ENCODE results near the gene PDCD1. TPM values are rescaled to one million over a fixed set of nuclear protein-coding genes. Genes with fewer than 3 reads are reported as not detected.

The PDCD1 gene
- total RNA-seq, 1 donor = not detected

DNA sequence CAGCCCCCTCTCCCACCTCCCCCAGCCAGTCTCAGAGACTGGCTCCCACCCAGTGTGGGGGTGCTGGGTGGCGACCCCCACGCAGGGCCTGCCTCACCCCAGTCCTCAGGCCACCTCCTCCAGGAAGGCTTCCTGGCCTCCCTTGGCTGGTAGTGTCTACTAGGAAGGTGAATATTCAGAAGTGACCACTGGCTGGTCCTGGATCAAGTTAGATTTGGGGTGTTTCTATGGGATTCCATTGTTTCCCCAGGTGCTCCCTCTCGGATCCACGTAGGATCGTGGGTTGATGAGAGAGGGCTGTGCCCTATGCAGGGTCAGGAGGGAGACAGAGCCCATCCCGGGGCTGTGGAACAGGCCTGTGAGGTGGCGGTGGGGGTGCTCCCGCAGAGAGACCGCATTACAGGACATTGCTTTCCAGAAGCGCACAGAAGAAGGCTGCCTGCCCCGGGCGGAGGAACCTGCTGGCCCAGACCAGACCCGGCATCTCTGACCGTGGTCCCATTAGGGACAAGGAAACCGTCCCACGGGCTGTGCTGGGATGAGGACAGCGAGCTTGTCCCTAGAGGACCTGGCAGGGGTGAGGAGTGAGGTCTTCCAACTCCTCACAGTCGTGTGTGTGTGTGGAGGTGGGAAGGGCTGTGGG, 3.3 kb downstream of the PDCD1 start:
- Histone ChIP-seq H3K4me1 (ENCODE audit: insufficient read depth, low read length) (no peaks in the 10 kb centered on the region), H3K36me3 (ENCODE audit: insufficient read depth, low read length) (no peaks in the 10 kb centered on the region), H3K4me2 (ENCODE audit: insufficient read depth, low read length) (no peak overlapping the region), H3K79me2 (ENCODE audit: insufficient read depth, low read length) (no peaks in the 10 kb centered on the region), H3K27ac (ENCODE audit: low read depth, low read length) (no peak overlapping the region), H2AFZ (ENCODE audit: low read length) (no peak overlapping the region), H3K27me3 (ENCODE audit: insufficient read depth, low read length) (no peaks in the 10 kb centered on the region), H4K20me1 (ENCODE audit: insufficient read depth, low read length) (no peaks in the 10 kb centered on the region), H3K9me3 (ENCODE audit: low read depth, low read length) (no peaks in the 10 kb centered on the region), H3K4me3 (ENCODE audit: insufficient read depth, low read length) (no peak overlapping the region)
- DNase-seq (ENCODE audit: insufficient read length, low spot score, missing footprints) = peak; percentile 75
- TF ChIP-seq, protein P1, sequence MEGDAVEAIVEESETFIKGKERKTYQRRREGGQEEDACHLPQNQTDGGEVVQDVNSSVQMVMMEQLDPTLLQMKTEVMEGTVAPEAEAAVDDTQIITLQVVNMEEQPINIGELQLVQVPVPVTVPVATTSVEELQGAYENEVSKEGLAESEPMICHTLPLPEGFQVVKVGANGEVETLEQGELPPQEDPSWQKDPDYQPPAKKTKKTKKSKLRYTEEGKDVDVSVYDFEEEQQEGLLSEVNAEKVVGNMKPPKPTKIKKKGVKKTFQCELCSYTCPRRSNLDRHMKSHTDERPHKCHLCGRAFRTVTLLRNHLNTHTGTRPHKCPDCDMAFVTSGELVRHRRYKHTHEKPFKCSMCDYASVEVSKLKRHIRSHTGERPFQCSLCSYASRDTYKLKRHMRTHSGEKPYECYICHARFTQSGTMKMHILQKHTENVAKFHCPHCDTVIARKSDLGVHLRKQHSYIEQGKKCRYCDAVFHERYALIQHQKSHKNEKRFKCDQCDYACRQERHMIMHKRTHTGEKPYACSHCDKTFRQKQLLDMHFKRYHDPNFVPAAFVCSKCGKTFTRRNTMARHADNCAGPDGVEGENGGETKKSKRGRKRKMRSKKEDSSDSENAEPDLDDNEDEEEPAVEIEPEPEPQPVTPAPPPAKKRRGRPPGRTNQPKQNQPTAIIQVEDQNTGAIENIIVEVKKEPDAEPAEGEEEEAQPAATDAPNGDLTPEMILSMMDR (IDR thresholded peaks at IDR 0.05; ENCODE audit: extremely low read depth, low read depth, low read length) = no peak

DNA sequence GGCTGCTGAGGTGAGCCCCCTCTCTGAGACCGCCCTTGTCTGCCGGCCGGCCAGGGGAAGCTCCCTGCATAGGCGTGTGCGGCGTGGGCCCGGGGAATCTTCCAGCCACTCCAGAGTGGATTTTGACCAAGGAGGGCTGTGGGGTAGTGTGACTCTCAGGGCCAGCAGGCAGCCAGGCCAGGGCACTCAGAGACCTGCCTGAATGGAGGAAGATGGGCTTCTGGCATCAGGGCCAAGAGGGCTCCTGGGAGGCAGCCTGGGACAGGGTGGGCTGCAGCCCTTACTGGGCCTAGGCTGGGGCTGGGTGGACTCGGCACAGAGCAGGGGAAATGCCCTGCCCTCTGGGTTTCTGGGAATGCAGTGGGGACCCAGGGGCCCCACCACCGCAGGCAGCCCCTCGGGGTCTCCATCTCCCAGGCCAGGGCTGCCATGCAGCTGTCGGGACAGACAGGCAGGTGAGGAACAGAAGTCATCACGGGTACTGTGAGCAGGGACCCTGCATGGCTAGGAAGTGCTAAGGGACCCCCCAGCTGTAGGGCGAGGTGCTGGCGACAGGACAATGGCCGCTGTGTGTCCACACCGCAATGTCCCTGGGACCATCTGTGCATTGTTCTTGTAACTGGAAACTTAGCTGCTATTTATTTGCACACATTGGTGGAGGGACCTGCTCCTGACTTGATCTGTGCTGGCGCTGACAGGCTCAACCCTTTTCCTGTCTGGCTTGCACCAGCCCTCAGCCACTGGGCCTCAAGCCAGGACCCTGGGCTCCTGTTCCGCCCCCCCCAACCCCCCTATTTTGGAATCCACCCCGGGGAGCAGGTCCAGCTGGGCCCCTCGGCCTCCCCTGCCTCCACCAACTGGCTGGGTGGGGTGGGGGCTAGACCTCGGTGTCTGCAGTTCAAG, 4.1 kb downstream of the PDCD1 start:
- no peaks in the 10 kb centered on the region for H3K36me3 ChIP-seq (ENCODE audit: insufficient read depth, low read length)

DNA sequence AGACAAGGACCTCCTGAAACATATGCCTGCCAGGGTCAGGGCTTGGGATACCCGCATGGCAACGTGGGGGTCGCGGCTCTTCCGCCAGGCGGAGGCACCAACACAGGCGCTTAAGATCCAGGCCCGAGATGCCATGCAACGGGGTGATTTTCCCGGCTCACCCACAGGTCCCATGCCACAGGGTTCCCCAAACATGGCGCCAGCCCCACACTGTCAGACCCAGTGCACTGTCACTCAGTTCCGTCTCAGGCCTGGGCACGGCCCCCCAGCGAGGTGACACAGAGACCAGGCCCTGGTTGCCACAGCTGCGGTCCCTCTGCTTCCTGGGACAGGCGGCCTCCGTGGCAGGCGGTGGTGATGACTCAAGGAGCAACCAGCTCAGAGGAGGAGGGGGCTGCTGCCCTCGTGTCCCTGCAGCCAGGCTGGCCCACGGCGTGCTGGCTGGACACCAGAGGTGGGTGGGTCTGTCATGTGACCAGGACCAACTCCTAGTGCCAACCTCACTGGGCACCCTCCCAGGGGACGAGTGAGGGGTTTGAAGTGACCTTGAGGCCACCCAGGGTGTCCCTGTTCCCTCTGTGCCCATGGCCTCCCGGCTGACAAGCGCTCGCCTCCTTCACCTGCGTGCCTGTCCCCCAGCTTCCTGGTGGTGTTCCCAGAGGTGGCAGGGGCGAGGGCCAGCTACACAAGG, 4.9 kb downstream of the PDCD1 start:
- no peaks in the 10 kb centered on the region for H4K20me1 ChIP-seq (ENCODE audit: insufficient read depth, low read length)
- no peak overlapping the region for H3K27ac ChIP-seq (ENCODE audit: low read depth, low read length)
- no peaks in the 10 kb centered on the region for H3K9me3 ChIP-seq (ENCODE audit: low read depth, low read length)
- H2AFZ ChIP-seq (ENCODE audit: low read length) = no peak overlapping the region
- no peaks in the 10 kb centered on the region for H3K79me2 ChIP-seq (ENCODE audit: insufficient read depth, low read length)
- TF ChIP-seq, protein P1 (IDR thresholded peaks at IDR 0.05; ENCODE audit: extremely low read depth, low read depth, low read length) = no peak
- H3K4me1 ChIP-seq (ENCODE audit: insufficient read depth, low read length) = no peaks in the 10 kb centered on the region
- H3K36me3 ChIP-seq (ENCODE audit: insufficient read depth, low read length) = no peaks in the 10 kb centered on the region
- DNase-seq (ENCODE audit: insufficient read length, low spot score, missing footprints) = peak; percentile 92
- H3K4me3 ChIP-seq (ENCODE audit: insufficient read depth, low read length) = no peak overlapping the region
- H3K4me2 ChIP-seq (ENCODE audit: insufficient read depth, low read length) = no peak overlapping the region
- H3K27me3 ChIP-seq (ENCODE audit: insufficient read depth, low read length) = no peaks in the 10 kb centered on the region

More for the DNA sequence above, 4.1 kb downstream of the PDCD1 start:
- peak; percentile 91 for DNase-seq (ENCODE audit: insufficient read length, low spot score, missing footprints)
- Histone ChIP-seq H3K27me3 (ENCODE audit: insufficient read depth, low read length) (no peaks in the 10 kb centered on the region), H3K27ac (ENCODE audit: low read depth, low read length) (no peak overlapping the region), H3K9me3 (ENCODE audit: low read depth, low read length) (no peaks in the 10 kb centered on the region), H2AFZ (ENCODE audit: low read length) (no peak overlapping the region), H3K79me2 (ENCODE audit: insufficient read depth, low read length) (no peaks in the 10 kb centered on the region), H3K4me3 (ENCODE audit: insufficient read depth, low read length) (no peak overlapping the region), H4K20me1 (ENCODE audit: insufficient read depth, low read length) (no peaks in the 10 kb centered on the region), H3K4me1 (ENCODE audit: insufficient read depth, low read length) (no peaks in the 10 kb centered on the region), H3K4me2 (ENCODE audit: insufficient read depth, low read length) (no peak overlapping the region)
- TF ChIP-seq, protein P1 (IDR thresholded peaks at IDR 0.05; ENCODE audit: extremely low read depth, low read depth, low read length) = no peak
